Peyer's patch (tissue), 4 donors: ENCODE results near the gene SMCP. TPM values are rescaled to one million over a fixed set of nuclear protein-coding genes. Genes with fewer than 3 reads are reported as not detected.
A peak's percentile ranks its signal among the peaks of the same experiment; 100 is the strongest.

ENCODE experiments used
- DNase-seq, 3 donors: peaks; one replicate each; pipeline ENCODE4 v3.0.0-alpha.2; 2017 to 2019
- H3K27ac ChIP-seq, 4 donors: fragments of 200-600 bp; sonication (generic); one replicate each; pipeline ENCODE4 v1.5.1; 2016 to 2019
- H3K27me3 ChIP-seq, 2 donors: fragments of 200-600 bp; sonication (generic); one replicate each; pipeline ENCODE4 v1.5.1; 2019
- H3K36me3 ChIP-seq, 3 donors: fragments of 200-600 bp; sonication (generic); one replicate each; pipeline ENCODE4 v1.5.1; 2016 to 2019
- H3K4me1 ChIP-seq, 4 donors: fragments of 200-600 bp; sonication (generic); one replicate each; pipeline ENCODE4 v1.5.1; 2016 to 2019
- H3K4me3 ChIP-seq, 4 donors: fragments of 200-600 bp; sonication (generic); 1 replicate in 3 of 4; 2 replicates in 1 of 4; pipeline ENCODE4 v1.5.1; 2016 to 2019; ENCODE audit warnings: mild to moderate bottlenecking in 1 of 4
- H3K9me3 ChIP-seq, 4 donors: fragments of 200-600 bp; sonication (generic); one replicate each; pipeline ENCODE4 v1.5.1; 2016 to 2019; ENCODE audit warnings: mild to moderate bottlenecking in 1 of 4
- CTCF ChIP-seq, 6 experiments: fragments of 450-650 bp in 4 of 6; fragments of 200-600 bp in 2 of 6; sonication (generic) in 1 of 6; IDR thresholded peaks; one replicate each; pipeline ENCODE4 v1.5.1; 2017 to 2019; ENCODE audit warnings: antibody characterized with exemption in 6 of 6, mild to moderate bottlenecking in 3 of 6, moderate library complexity in 1 of 6
- POLR2A ChIP-seq, 2 donors: fragments of 450-650 bp; IDR thresholded peaks; one replicate each; pipeline ENCODE4 v1.5.1; 2017; ENCODE audit warnings: antibody characterized with exemption in 2 of 2, mild to moderate bottlenecking in 2 of 2, moderate library complexity in 2 of 2
- total RNA-seq, 4 donors: library from RNA; depleted of rRNA; stranded (reverse); fragments of >200 nt; gene quantifications; one replicate each; pipeline ENCODE4 v1.1.0, GENCODE V29; 2016

The SMCP gene
- total RNA-seq, 4 donors from 2014 or later = not detected

- Histone ChIP-seq H3K4me3 (no peak overlapping the region), H3K4me1 (no peaks in the 10 kb centered on the region), H3K36me3 (no peaks in the 10 kb centered on the region), H3K27ac (no peak overlapping the region), H3K27me3 (no peaks in the 10 kb centered on the region), H3K9me3 (no peaks in the 10 kb centered on the region)
- no peak for DNase-seq
- no peak for TF ChIP-seq CTCF (IDR thresholded peaks at IDR 0.05)
- no peak for TF ChIP-seq POLR2A (IDR thresholded peaks at IDR 0.05)
Observed at GRCh38 chr1:152860129-152860528, 18.0 kb upstream of the SMCP start.

GRCh38 chr1:152861374-152861773, 16.7 kb upstream of the SMCP start:
- Histone ChIP-seq H3K9me3 (no peaks in the 10 kb centered on the region), H3K4me3 (no peak overlapping the region), H3K27me3 (no peaks in the 10 kb centered on the region), H3K36me3 (no peaks in the 10 kb centered on the region), H3K4me1 (no peaks in the 10 kb centered on the region), H3K27ac (no peak overlapping the region)
- no peak for TF ChIP-seq POLR2A (IDR thresholded peaks at IDR 0.05)
- TF ChIP-seq CTCF (IDR thresholded peaks at IDR 0.05) = no peak
- DNase-seq = no peak

- H3K27me3 ChIP-seq = no peaks in the 10 kb centered on the region
- H3K27ac ChIP-seq = no peak overlapping the region
- no peaks in the 10 kb centered on the region for H3K9me3 ChIP-seq
- no peak for TF ChIP-seq CTCF (IDR thresholded peaks at IDR 0.05)
- no peak for TF ChIP-seq POLR2A (IDR thresholded peaks at IDR 0.05)
- H3K4me3 ChIP-seq = no peak overlapping the region
- no peaks in the 10 kb centered on the region for H3K36me3 ChIP-seq
- no peaks in the 10 kb centered on the region for H3K4me1 ChIP-seq
- no peak for DNase-seq
Observed at GRCh38 chr1:152864443-152864842, 13.7 kb upstream of the SMCP start.

DNA sequence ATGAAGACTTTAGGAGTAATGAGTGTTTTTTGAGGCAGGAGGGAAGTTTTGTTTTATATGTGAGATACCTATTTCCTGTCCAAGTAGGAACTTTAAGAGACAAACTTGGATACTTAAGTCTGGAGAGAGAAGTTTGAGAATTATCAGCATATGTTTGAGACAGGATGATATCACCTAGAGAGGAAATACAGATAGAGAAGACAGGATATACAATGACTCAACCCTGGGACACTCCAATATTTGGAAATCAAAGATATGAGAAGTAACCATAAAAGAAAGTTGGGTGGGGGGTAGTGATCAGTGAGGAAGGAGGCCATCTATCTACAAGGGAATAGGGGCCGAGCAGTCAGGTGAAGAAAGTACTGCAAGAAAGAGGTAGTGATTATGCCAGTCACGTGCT, 11.8 kb upstream of the SMCP start:
- no peaks in the 10 kb centered on the region for H3K27me3 ChIP-seq
- no peak overlapping the region for H3K4me3 ChIP-seq
- H3K27ac ChIP-seq = no peak overlapping the region
- no peaks in the 10 kb centered on the region for H3K9me3 ChIP-seq
- no peaks in the 10 kb centered on the region for H3K36me3 ChIP-seq
- no peak for TF ChIP-seq POLR2A (IDR thresholded peaks at IDR 0.05)
- TF ChIP-seq CTCF (IDR thresholded peaks at IDR 0.05) = no peak
- H3K4me1 ChIP-seq = no peaks in the 10 kb centered on the region
- DNase-seq = no peak

GRCh38 chr1:152869808-152870419, 8.2 kb upstream of the SMCP start:
- Histone ChIP-seq H3K9me3 (no peaks in the 10 kb centered on the region), H3K4me1 (no peaks in the 10 kb centered on the region), H3K4me3 (no peak overlapping the region), H3K36me3 (no peaks in the 10 kb centered on the region), H3K27ac (no peak overlapping the region), H3K27me3 (no peaks in the 10 kb centered on the region)
- DNase-seq = peak in 2 of 3 donors; percentile 46 to 81
- TF ChIP-seq CTCF (IDR thresholded peaks at IDR 0.05) (peak; percentile 21 to 70 (median 61)), POLR2A (IDR thresholded peaks at IDR 0.05) (no peak)
